Fibroblast of skin of right quadriceps (primary cell): ENCODE results near the gene FAM124B.

ENCODE experiments used
- DNase-seq: peaks from one replicate; pipeline ENCODE4 v3.0.0-alpha.2; 2013

The FAM124B gene

DNA sequence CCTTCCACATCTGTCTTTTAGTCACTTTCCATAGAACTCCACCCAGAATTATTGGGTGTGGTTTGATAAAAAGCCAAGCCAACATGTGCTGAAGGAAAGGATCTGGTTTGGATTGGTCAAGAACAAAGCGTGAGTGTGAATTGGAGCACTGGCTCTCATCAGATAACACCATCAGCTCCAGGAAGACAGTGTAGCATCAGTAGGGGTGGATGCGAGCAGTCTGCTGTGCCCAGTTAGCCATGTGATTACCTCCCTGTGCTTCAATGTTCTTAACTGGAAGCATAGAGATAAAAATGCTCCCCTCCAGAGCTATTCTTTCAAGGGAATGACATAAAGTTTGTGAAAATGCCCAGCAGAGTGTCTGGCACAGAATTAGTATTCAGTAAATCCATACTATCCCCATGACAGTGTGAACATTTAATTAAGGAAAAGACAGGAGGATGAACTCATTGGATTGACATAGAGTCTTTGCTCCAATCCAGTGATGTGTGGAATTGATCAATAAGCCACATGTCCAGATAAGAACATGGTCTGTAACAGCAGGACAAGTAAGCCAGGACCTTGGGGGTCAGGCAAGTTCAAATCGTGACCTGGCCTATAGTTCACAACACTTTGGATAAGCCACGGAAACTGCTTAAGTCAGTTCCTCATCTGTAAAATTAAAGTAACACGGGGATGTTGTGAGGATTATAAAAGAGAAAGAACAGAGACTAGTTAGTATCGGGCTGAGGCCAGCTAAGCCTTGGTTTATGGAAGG is 68.0 kb downstream of the FAM124B start:
- no peak for DNase-seq

DNA sequence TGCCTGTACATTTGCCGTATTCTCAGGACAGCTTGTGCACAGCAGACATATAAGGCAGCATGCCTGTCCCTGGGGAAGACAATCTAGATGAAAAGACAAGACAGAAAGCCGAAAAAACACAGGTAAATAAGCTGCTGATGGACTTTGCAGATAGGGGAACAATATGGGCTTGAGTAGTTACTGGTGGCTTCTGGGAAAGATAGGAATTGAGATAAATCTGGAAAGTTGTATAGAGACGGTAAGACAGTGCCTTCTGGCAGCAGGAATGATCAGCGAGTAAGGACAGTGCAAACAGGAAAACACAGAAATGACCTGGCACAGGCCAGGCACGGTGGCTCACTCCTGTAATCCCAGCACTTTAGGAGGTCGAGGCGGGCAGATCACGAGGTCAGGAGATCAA is 70.2 kb downstream of the FAM124B start:
- no peak for DNase-seq

DNA sequence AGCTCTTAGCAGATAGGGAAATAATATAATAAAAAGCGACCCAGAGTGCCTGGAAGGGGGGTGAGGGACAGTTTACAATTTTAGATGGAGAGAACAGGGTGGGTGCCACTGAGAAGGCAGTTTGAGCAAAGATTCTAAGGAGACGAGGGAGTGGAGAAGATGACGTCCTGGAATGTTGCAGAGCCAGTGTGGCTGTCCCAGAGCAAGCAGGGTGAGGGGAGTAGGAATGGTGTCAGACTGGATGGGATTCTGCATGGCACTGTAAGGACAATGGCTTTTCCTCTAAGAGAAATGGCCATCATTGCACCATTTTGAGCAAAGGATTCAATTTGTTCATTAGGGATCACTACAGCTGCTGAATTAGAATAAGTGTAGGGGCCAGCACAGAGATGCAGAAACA is 73.1 kb downstream of the FAM124B start:
- no peak for DNase-seq
